ENCODE results near the gene PGLYRP2. TPM values are rescaled to one million over a fixed set of nuclear protein-coding genes. Genes with fewer than 3 reads are reported as not detected.

The PGLYRP2 gene
- total RNA-seq, 1 donor from 2014 or later = not detected

DNA sequence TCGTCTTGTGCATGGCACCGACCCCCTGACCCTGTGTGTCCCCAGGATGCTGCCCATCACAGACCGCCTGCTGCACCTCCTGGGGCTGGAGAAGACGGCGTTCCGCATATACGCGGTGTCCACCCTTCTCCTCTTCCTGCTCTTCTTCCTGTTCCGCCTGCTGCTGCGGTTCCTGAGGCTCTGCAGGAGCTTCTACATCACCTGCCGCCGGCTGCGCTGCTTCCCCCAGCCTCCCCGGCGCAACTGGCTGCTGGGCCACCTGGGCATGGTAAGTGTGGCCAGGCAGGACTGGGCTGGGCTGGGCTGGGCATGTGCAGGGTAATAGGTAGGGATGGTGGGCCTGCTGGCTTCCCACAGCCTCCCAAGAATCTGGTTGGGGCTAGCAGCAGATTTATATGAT, 46.0 kb upstream of the PGLYRP2 start:
- no peaks in the 10 kb centered on the region for H3K4me1 Mint-ChIP-seq
- Histone ChIP-seq H3K9me3 (ENCODE audit: low read depth) (no peaks in the 10 kb centered on the region), H3K27ac (no peak overlapping the region), H3K36me3 (no peaks in the 10 kb centered on the region), H3K4me2 (no peak overlapping the region), H3K9ac (no peak overlapping the region), H2AFZ (replicated peaks) (no peak overlapping the region), H3K79me2 (ENCODE audit: low read depth) (no peaks in the 10 kb centered on the region), H3K27me3 (no peaks in the 10 kb centered on the region), H3K4me3 (no peak overlapping the region), H4K20me1 (ENCODE audit: low read depth) (no peaks in the 10 kb centered on the region), H3F3A (ENCODE audit: low read depth) (no peaks in the 10 kb centered on the region), H3K4me1 (no peaks in the 10 kb centered on the region)
- H3K9me3 Mint-ChIP-seq = no peaks in the 10 kb centered on the region
- H3K4me3 Mint-ChIP-seq = no peak overlapping the region
- H3K27me3 Mint-ChIP-seq (ENCODE audit: insufficient read depth, low read depth) = peaks cover under 1% of the 10 kb centered on the region
- H3K27ac Mint-ChIP-seq = no peak overlapping the region
- H3K36me3 Mint-ChIP-seq = no peaks in the 10 kb centered on the region
- TF ChIP-seq EZH2phosphoT487 (IDR thresholded peaks at IDR 0.05) = no peak
- TF ChIP-seq, protein P1, sequence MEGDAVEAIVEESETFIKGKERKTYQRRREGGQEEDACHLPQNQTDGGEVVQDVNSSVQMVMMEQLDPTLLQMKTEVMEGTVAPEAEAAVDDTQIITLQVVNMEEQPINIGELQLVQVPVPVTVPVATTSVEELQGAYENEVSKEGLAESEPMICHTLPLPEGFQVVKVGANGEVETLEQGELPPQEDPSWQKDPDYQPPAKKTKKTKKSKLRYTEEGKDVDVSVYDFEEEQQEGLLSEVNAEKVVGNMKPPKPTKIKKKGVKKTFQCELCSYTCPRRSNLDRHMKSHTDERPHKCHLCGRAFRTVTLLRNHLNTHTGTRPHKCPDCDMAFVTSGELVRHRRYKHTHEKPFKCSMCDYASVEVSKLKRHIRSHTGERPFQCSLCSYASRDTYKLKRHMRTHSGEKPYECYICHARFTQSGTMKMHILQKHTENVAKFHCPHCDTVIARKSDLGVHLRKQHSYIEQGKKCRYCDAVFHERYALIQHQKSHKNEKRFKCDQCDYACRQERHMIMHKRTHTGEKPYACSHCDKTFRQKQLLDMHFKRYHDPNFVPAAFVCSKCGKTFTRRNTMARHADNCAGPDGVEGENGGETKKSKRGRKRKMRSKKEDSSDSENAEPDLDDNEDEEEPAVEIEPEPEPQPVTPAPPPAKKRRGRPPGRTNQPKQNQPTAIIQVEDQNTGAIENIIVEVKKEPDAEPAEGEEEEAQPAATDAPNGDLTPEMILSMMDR (IDR thresholded peaks at IDR 0.05) = no peak
- TF ChIP-seq EZH2 (IDR thresholded peaks at IDR 0.05) = no peak
- DNase-seq (ENCODE audit: low spot score) = no peak

DNA sequence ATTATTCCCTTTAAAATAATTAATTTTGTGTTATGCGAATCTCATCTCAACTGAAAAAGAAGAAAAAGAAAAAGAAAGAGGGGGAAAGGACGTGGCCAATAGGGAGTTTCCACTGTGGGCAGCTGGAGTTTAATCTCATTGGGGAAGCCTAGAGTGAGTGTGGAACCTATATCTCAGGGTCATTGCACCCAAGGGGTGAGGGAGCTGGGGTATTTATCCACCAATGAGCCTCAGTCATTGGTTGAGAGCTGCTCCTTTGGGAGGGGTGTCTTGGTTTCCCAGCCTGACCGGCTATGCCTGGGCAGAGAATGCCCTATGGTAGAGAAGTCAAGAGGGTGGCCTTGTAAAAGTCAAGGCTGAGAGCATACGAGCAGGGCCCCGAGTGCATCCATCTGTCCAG, 45.5 kb upstream of the PGLYRP2 start:
- no peak overlapping the region for H3K4me3 Mint-ChIP-seq
- H3K27ac Mint-ChIP-seq = no peak overlapping the region
- Histone ChIP-seq H2AFZ (replicated peaks) (no peak overlapping the region), H3K79me2 (ENCODE audit: low read depth) (no peaks in the 10 kb centered on the region), H3K4me1 (no peaks in the 10 kb centered on the region), H3K4me3 (no peak overlapping the region), H3F3A (ENCODE audit: low read depth) (no peaks in the 10 kb centered on the region), H3K36me3 (no peaks in the 10 kb centered on the region), H3K4me2 (no peak overlapping the region), H3K9ac (no peak overlapping the region), H3K27me3 (no peaks in the 10 kb centered on the region), H3K27ac (no peak overlapping the region), H3K9me3 (ENCODE audit: low read depth) (no peaks in the 10 kb centered on the region), H4K20me1 (ENCODE audit: low read depth) (no peaks in the 10 kb centered on the region)
- no peaks in the 10 kb centered on the region for H3K9me3 Mint-ChIP-seq
- H3K4me1 Mint-ChIP-seq = no peaks in the 10 kb centered on the region
- DNase-seq (ENCODE audit: low spot score) = no peak
- no peaks in the 10 kb centered on the region for H3K27me3 Mint-ChIP-seq (ENCODE audit: insufficient read depth, low read depth)
- TF ChIP-seq EZH2phosphoT487 (IDR thresholded peaks at IDR 0.05) = no peak
- TF ChIP-seq, protein P1 (IDR thresholded peaks at IDR 0.05) = no peak
- no peaks in the 10 kb centered on the region for H3K36me3 Mint-ChIP-seq

DNA sequence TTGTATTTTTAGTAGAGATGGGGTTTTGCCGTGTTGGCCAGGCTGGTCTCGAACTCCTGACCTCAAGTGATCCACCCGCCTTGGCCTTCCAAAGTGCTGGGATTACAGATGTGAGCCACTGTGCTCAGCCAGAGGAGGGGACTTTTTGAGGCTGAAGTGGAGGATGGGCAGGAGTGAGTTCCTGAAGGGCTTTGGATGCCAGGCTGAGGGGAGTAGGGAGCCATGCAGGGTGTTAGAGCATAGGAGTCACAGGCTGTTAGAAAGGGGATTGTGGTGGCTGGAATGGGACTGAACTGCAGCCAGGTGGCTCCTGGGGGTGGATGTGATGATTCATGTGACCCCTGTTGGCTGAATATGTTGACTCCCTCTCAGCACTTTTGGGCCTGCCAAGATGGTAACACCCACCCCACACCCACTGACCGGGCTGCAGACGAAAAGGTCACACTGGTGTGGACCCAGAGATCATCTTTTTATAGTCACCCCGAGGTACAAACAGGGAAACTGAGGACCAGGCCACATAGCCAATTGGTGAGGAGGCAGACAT, 40.2 kb upstream of the PGLYRP2 start:
- Histone ChIP-seq H3F3A (ENCODE audit: low read depth) (no peaks in the 10 kb centered on the region), H3K27me3 (no peaks in the 10 kb centered on the region), H4K20me1 (ENCODE audit: low read depth) (no peaks in the 10 kb centered on the region), H3K4me3 (no peak overlapping the region), H3K36me3 (no peaks in the 10 kb centered on the region), H3K4me2 (no peak overlapping the region), H3K79me2 (ENCODE audit: low read depth) (no peaks in the 10 kb centered on the region), H3K27ac (no peak overlapping the region), H3K9ac (no peak overlapping the region), H2AFZ (replicated peaks) (no peak overlapping the region), H3K4me1 (no peaks in the 10 kb centered on the region), H3K9me3 (ENCODE audit: low read depth) (peaks cover 3% of the 10 kb centered on the region)
- Mint-ChIP-seq H3K9me3 (peaks cover 4% of the 10 kb centered on the region), H3K4me1 (no peaks in the 10 kb centered on the region), H3K27me3 (ENCODE audit: insufficient read depth, low read depth) (peaks cover 8% of the 10 kb centered on the region), H3K4me3 (no peak overlapping the region), H3K27ac (no peak overlapping the region), H3K36me3 (no peaks in the 10 kb centered on the region)
- no peak for DNase-seq (ENCODE audit: low spot score)
- TF ChIP-seq EZH2phosphoT487 (IDR thresholded peaks at IDR 0.05) (no peak), EZH2 (IDR thresholded peaks at IDR 0.05) (no peak)
- TF ChIP-seq, protein P1 (IDR thresholded peaks at IDR 0.05) = no peak

Measured in neural progenitor cell (in vitro differentiated cells).